HG03558 (cell line): ENCODE data around the gene ERC1.

ENCODE experiments used
- ATAC-seq: cut with Tn5 transposase; IDR thresholded peaks from one replicate; pipeline ENCODE4 v1.9.1; 2021; ENCODE audit warnings: moderate number of reproducible peaks; ENCODE audit not compliant: unreplicated experiment; ENCODE audit errors: extremely low read depth

Gene ERC1

GRCh38 chr12:1493781-1494565, 502.9 kb downstream of the ERC1 start:
- ATAC-seq: no peak

- ATAC-seq: no peak
Observed at GRCh38 chr12:1494856-1495255, 503.8 kb downstream of the ERC1 start.

- no peak for ATAC-seq
Observed at GRCh38 chr12:1496162-1496900, 505.3 kb downstream of the ERC1 start.

GRCh38 chr12:1497161-1497560, 506.1 kb downstream of the ERC1 start:
- no peak for ATAC-seq

- no peak for ATAC-seq
Observed at GRCh38 chr12:1498199-1498740, 507.2 kb downstream of the ERC1 start.

GRCh38 chr12:1499351-1499750, 508.3 kb downstream of the ERC1 start:
- no peak for ATAC-seq

GRCh38 chr12:1500095-1500801, 509.2 kb downstream of the ERC1 start:
- no peak for ATAC-seq

GRCh38 chr12:1501001-1501400, 510.0 kb downstream of the ERC1 start:
- no peak for ATAC-seq

- no peak for ATAC-seq
Observed at GRCh38 chr12:1501695-1502378, 510.8 kb downstream of the ERC1 start.

- no peak for ATAC-seq
Observed at GRCh38 chr12:1502379-1502720, 511.3 kb downstream of the ERC1 start.

- no peak for ATAC-seq
Observed at GRCh38 chr12:1502831-1503230, 511.8 kb downstream of the ERC1 start.

- no peak for ATAC-seq
Observed at GRCh38 chr12:1503281-1503711, 512.3 kb downstream of the ERC1 start.

GRCh38 chr12:1504304-1504894, 513.4 kb downstream of the ERC1 start:
- no peak for ATAC-seq

- no peak for ATAC-seq
Observed at GRCh38 chr12:1504895-1505311, 513.9 kb downstream of the ERC1 start.

GRCh38 chr12:1505576-1505975, 514.6 kb downstream of the ERC1 start:
- no peak for ATAC-seq

GRCh38 chr12:1507308-1507707, 516.3 kb downstream of the ERC1 start:
- no peak for ATAC-seq

GRCh38 chr12:1509413-1510052, 518.5 kb downstream of the ERC1 start:
- no peak for ATAC-seq

- no peak for ATAC-seq
Observed at GRCh38 chr12:1510056-1510812, 519.2 kb downstream of the ERC1 start.

- no peak for ATAC-seq
Observed at GRCh38 chr12:1515010-1515409, 524.0 kb downstream of the ERC1 start.
